ENCODE measurements around the gene SBF1. TPM values are rescaled to one million over a fixed set of nuclear protein-coding genes. Genes with fewer than 3 reads are reported as not detected.

The SBF1 gene
- total and polyA plus RNA-seq, 2 of the 13 experiments (the other 11 are each of a cell fraction or from before 2014, with no cell fraction given), result 31.7 to 40.9 TPM

DNA sequence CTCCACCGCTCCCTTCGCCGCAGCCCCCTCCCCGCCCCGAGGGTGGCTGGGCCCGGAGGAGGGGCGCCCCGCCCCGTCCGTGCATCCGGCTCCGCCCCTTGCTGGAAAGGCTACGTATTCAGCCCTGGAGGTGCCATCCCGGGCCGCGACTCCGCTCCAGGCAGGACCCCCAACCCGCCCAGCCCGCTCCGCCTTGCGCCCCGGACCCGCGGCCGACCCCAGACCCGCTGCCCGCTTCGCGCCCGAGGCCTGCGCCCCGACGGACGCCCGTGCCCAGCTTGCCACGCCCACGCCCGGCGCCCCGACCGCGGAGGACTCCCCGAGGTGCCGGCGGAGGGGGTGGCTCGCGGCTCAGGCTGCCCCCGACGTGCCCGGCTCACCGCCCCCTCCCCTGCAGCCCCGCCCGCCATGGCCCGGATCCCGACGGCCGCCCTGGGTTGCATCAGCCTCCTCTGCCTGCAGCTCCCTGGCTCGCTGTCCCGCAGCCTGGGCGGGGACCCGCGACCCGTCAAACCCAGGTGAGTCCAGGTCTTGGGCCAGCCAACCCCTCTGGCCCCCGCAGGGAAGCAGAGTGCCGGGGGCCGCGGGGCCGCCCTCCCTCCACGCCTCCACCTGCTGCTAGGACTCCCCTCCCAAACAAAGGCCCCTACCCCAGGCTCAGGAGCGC lies 6.7 kb upstream of the SBF1 start, which contains the start of gene ADM2 (continued):
- TF ChIP-seq, protein P1, sequence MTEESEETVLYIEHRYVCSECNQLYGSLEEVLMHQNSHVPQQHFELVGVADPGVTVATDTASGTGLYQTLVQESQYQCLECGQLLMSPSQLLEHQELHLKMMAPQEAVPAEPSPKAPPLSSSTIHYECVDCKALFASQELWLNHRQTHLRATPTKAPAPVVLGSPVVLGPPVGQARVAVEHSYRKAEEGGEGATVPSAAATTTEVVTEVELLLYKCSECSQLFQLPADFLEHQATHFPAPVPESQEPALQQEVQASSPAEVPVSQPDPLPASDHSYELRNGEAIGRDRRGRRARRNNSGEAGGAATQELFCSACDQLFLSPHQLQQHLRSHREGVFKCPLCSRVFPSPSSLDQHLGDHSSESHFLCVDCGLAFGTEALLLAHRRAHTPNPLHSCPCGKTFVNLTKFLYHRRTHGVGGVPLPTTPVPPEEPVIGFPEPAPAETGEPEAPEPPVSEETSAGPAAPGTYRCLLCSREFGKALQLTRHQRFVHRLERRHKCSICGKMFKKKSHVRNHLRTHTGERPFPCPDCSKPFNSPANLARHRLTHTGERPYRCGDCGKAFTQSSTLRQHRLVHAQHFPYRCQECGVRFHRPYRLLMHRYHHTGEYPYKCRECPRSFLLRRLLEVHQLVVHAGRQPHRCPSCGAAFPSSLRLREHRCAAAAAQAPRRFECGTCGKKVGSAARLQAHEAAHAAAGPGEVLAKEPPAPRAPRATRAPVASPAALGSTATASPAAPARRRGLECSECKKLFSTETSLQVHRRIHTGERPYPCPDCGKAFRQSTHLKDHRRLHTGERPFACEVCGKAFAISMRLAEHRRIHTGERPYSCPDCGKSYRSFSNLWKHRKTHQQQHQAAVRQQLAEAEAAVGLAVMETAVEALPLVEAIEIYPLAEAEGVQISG (CRISPR knock-in tag; IDR thresholded peaks at IDR 0.05), result no peak
- TF ChIP-seq, protein P2, sequence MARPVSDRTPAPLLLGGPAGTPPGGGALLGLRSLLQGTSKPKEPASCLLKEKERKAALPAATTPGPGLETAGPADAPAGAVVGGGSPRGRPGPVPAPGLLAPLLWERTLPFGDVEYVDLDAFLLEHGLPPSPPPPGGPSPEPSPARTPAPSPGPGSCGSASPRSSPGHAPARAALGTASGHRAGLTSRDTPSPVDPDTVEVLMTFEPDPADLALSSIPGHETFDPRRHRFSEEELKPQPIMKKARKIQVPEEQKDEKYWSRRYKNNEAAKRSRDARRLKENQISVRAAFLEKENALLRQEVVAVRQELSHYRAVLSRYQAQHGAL (CRISPR knock-in tag; IDR thresholded peaks at IDR 0.05; ENCODE audit: not compliant biosample characterization), result no peak
- TF ChIP-seq MZF1 (CRISPR knock-in tag; IDR thresholded peaks at IDR 0.05; ENCODE audit: borderline replicate concordance), result 0 out of 2 replicates have a peak, but pooled peaks have one; percentile 37
- no peak for TF ChIP-seq MIXL1 (CRISPR knock-in tag; IDR thresholded peaks at IDR 0.05)
- TF ChIP-seq ZNF441 (CRISPR knock-in tag; IDR thresholded peaks at IDR 0.05; ENCODE audit: borderline replicate concordance), result 0 out of 2 replicates have a peak, but pooled peaks have one; percentile 33
- TF ChIP-seq, protein P3, sequence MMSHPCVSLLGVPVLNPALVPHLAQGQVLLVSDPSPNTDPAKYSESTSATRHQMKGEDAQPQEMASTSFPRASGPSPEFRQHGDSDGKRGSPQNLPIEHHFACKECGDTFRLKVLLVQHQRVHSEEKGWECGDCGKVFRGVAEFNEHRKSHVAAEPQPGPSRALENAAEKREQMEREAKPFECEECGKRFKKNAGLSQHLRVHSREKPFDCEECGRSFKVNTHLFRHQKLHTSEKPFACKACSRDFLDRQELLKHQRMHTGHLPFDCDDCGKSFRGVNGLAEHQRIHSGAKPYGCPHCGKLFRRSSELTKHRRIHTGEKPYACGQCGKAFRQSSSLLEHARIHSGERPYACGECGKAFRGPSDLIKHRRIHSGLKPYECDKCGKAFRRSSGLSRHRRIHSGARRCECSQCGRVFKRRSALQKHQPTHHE (CRISPR knock-in tag; IDR thresholded peaks at IDR 0.05; ENCODE audit: borderline replicate concordance), result no peak
- TF ChIP-seq, protein P4, sequence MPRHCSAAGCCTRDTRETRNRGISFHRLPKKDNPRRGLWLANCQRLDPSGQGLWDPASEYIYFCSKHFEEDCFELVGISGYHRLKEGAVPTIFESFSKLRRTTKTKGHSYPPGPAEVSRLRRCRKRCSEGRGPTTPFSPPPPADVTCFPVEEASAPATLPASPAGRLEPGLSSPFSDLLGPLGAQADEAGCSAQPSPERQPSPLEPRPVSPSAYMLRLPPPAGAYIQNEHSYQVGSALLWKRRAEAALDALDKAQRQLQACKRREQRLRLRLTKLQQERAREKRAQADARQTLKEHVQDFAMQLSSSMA (CRISPR knock-in tag; IDR thresholded peaks at IDR 0.05), result 0 out of 2 replicates have a peak, but pooled peaks have one; percentile 10
- TF ChIP-seq PHF20 (CRISPR knock-in tag; IDR thresholded peaks at IDR 0.05), result no peak
- no peak for TF ChIP-seq ZFP36L2 (CRISPR knock-in tag; IDR thresholded peaks at IDR 0.05)
- no peak for TF ChIP-seq PPARG (CRISPR knock-in tag; conservative IDR thresholded peaks at IDR 0.05)
- no peak; the same call in 1 of the 2 replicates for TF ChIP-seq ZNF776 (CRISPR knock-in tag; IDR thresholded peaks at IDR 0.05)
- no peak for TF ChIP-seq RFXANK (CRISPR knock-in tag; IDR thresholded peaks at IDR 0.05)
- TF ChIP-seq ZNF496 (CRISPR knock-in tag; IDR thresholded peaks at IDR 0.05; ENCODE audit: insufficient replicate concordance), result no peak
- TF ChIP-seq, protein P5, sequence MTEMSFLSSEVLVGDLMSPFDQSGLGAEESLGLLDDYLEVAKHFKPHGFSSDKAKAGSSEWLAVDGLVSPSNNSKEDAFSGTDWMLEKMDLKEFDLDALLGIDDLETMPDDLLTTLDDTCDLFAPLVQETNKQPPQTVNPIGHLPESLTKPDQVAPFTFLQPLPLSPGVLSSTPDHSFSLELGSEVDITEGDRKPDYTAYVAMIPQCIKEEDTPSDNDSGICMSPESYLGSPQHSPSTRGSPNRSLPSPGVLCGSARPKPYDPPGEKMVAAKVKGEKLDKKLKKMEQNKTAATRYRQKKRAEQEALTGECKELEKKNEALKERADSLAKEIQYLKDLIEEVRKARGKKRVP (CRISPR knock-in tag; IDR thresholded peaks at IDR 0.05), result peak; percentile 43 to 96; a peak in 3 of 4 replicates
- TF ChIP-seq, protein P6, sequence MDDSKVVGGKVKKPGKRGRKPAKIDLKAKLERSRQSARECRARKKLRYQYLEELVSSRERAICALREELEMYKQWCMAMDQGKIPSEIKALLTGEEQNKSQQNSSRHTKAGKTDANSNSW (CRISPR knock-in tag; IDR thresholded peaks at IDR 0.05; ENCODE audit: borderline replicate concordance), result no peak
- no peak for TF ChIP-seq ZSCAN30 (CRISPR knock-in tag; IDR thresholded peaks at IDR 0.05)
- TF ChIP-seq, protein P7, sequence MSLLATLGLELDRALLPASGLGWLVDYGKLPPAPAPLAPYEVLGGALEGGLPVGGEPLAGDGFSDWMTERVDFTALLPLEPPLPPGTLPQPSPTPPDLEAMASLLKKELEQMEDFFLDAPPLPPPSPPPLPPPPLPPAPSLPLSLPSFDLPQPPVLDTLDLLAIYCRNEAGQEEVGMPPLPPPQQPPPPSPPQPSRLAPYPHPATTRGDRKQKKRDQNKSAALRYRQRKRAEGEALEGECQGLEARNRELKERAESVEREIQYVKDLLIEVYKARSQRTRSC (CRISPR knock-in tag; IDR thresholded peaks at IDR 0.05; ENCODE audit: low read depth), result no peak
- TF ChIP-seq ZNF780A (CRISPR knock-in tag; IDR thresholded peaks at IDR 0.05), result no peak
- TF ChIP-seq ZNF607 (CRISPR knock-in tag; IDR thresholded peaks at IDR 0.05; ENCODE audit: borderline replicate concordance), result 0 out of 2 replicates have a peak, but pooled peaks have one; percentile 22
- no peak for TF ChIP-seq POGZ (CRISPR knock-in tag; IDR thresholded peaks at IDR 0.05)
- no peak for TF ChIP-seq ZNF883 (CRISPR knock-in tag; IDR thresholded peaks at IDR 0.05; ENCODE audit: not compliant biosample characterization)
- TF ChIP-seq ZNF879 (CRISPR knock-in tag; IDR thresholded peaks at IDR 0.05), result no peak
- no peak for TF ChIP-seq RCOR2 (CRISPR knock-in tag; IDR thresholded peaks at IDR 0.05)

Data from HepG2 (cell line).